H1 (cell line): ENCODE results near the gene SCAPER. TPM values are rescaled to one million over a fixed set of nuclear protein-coding genes. Genes with fewer than 3 reads are reported as not detected.

Experiments used
- CTCF ChIA-PET: fragments of 300-600 bp; sonication (Branson Sonifier 250); formaldehyde crosslinking; loops from one replicate; lab custom pipeline; 2021; ENCODE audit not compliant: partially characterized antibody; lab: Charles Lee
- POLR2A ChIA-PET: fragments of 300-600 bp; sonication (Branson Sonifier 250); formaldehyde crosslinking; loops from one replicate; lab custom pipeline; 2021; ENCODE audit warnings: inconsistent platforms; ENCODE audit not compliant: partially characterized antibody; lab: Charles Lee
- DNase-seq, 2 experiments: peaks; one replicate each; pipeline versions ENCODE4 v3.0.0 to v3.0.0-alpha.2; 2010 to 2022; ENCODE audit warnings: low spot score in 2 of 2, low read depth in 1 of 2, mixed read lengths in 1 of 2
- FAIRE-seq: peaks from 2 replicates; lab custom pipeline; 2011; peaks lifted over from hg19 to GRCh38; lab: Jason Lieb, UNC
- H2AFZ ChIP-seq: 2 replicates; pipeline ENCODE4 v1.8.1; 2012; ENCODE audit warnings: low read length, inconsistent platforms
- H2AK5ac ChIP-seq: 2 replicates; pipeline ENCODE4 v1.6.1; 2013; ENCODE audit warnings: low read depth, low read length
- H2BK120ac ChIP-seq: replicated peaks from 2 replicates; pipeline ENCODE3; 2013; ENCODE audit warnings: low read depth, low read length, inconsistent platforms
- H2BK12ac ChIP-seq: 2 replicates; pipeline ENCODE4 v1.6.1; 2013; ENCODE audit warnings: low read depth, low read length
- H2BK15ac ChIP-seq: 2 replicates; pipeline ENCODE4 v1.6.1; 2013; ENCODE audit warnings: low read length
- H2BK20ac ChIP-seq: 2 replicates; pipeline ENCODE4 v1.6.1; 2013; ENCODE audit warnings: low read length
- H2BK5ac ChIP-seq: 2 replicates; pipeline ENCODE4 v1.6.1; 2013; ENCODE audit warnings: low read depth, low read length
- H3K14ac ChIP-seq: 2 replicates; pipeline ENCODE4 v1.6.1; 2013; ENCODE audit warnings: inconsistent platforms; ENCODE audit not compliant: insufficient read length
- H3K18ac ChIP-seq: 2 replicates; pipeline ENCODE4 v1.6.1; 2013; ENCODE audit warnings: low read length; ENCODE audit errors: extremely low read depth
- H3K23ac ChIP-seq: 2 replicates; pipeline ENCODE4 v1.6.1; 2013; ENCODE audit warnings: inconsistent platforms; ENCODE audit not compliant: insufficient read length
- H3K23me2 ChIP-seq: 2 replicates; pipeline ENCODE4 v1.6.1; 2013; ENCODE audit warnings: low read depth, low read length
- H3K27ac ChIP-seq: 2 replicates; pipeline ENCODE4 v1.6.1; 2011; ENCODE audit warnings: low read depth, low read length, inconsistent platforms
- H3K27me3 ChIP-seq, 4 experiments: replicated peaks in 1 of 4; 1 replicate in 1 of 4; 2 replicates in 3 of 4; pipeline versions ENCODE4 v1.6.1 to v1.8.1; 2011 to 2013; ENCODE audit warnings: low read length in 3 of 4, mild to moderate bottlenecking in 3 of 4, inconsistent platforms in 2 of 4, mixed read lengths in 2 of 4, moderate library complexity in 1 of 4; ENCODE audit not compliant: control insufficient read depth in 3 of 4, insufficient read depth in 3 of 4; ENCODE audit errors: extremely low read depth in 1 of 4
- H3K36me3 ChIP-seq, 4 experiments: 2 replicates each; pipeline versions ENCODE4 v1.6.1 to v1.8.1; 2011 to 2013; ENCODE audit warnings: mild to moderate bottlenecking in 4 of 4, low read length in 3 of 4, moderate library complexity in 2 of 4, control low read depth in 1 of 4, inconsistent platforms in 1 of 4; ENCODE audit not compliant: insufficient read depth in 4 of 4, control insufficient read depth in 2 of 4
- H3K4ac ChIP-seq: replicated peaks from 2 replicates; pipeline ENCODE3; 2013; ENCODE audit warnings: low read length, low read depth, mixed read lengths, inconsistent platforms; ENCODE audit not compliant: insufficient read length
- H3K4me1 ChIP-seq, 4 experiments: replicated peaks in 1 of 4; 1 replicate in 1 of 4; 2 replicates in 3 of 4; pipeline versions ENCODE4 v1.6.1 to v1.8.1; 2011 to 2013; ENCODE audit warnings: low read length in 3 of 4, inconsistent platforms in 2 of 4, mixed read lengths in 1 of 4; ENCODE audit not compliant: insufficient read depth in 4 of 4, control insufficient read depth in 3 of 4
- H3K4me2 ChIP-seq, 2 experiments: 2 replicates each; pipeline versions ENCODE4 v1.6.1 to v1.8.1; 2011 to 2013; ENCODE audit warnings: low read depth in 2 of 2, low read length in 2 of 2, control low read depth in 1 of 2, inconsistent platforms in 1 of 2, mild to moderate bottlenecking in 1 of 2; ENCODE audit not compliant: insufficient read depth in 1 of 2
- H3K4me3 ChIP-seq, 4 experiments: fragments of 200-600, 300-600 bp in 1 of 4; sonication (generic), shearing (Covaris generic), sonication (Bioruptor Twin) in 1 of 4; 2 replicates each; pipeline versions ENCODE4 v1.5.1 to v1.8.1; 2011 to 2016; ENCODE audit warnings: low read length in 4 of 4, low read depth in 3 of 4, control low read depth in 2 of 4, inconsistent platforms in 2 of 4, mild to moderate bottlenecking in 2 of 4, mixed read lengths in 1 of 4, moderate library complexity in 1 of 4; ENCODE audit not compliant: insufficient read depth in 2 of 4; ENCODE audit errors: extremely low read depth in 1 of 4
- H3K56ac ChIP-seq: replicated peaks from 2 replicates; pipeline ENCODE3; 2013; ENCODE audit warnings: low read depth, mild to moderate bottlenecking, mixed read lengths, low read length, inconsistent platforms; ENCODE audit not compliant: insufficient read length
- H3K79me1 ChIP-seq: 2 replicates; pipeline ENCODE4 v1.6.1; 2013; ENCODE audit warnings: low read depth, low read length, control low read depth
- H3K79me2 ChIP-seq, 2 experiments: 2 replicates each; pipeline versions ENCODE4 v1.6.1 to v1.8.1; 2012 to 2013; ENCODE audit warnings: low read length in 2 of 2, mild to moderate bottlenecking in 2 of 2, inconsistent platforms in 1 of 2; ENCODE audit not compliant: insufficient read depth in 2 of 2, control insufficient read depth in 1 of 2
- H3K9ac ChIP-seq, 4 experiments: replicated peaks in 1 of 4; 1 replicate in 1 of 4; 2 replicates in 3 of 4; pipeline versions ENCODE4 v1.6.1 to v1.8.1; 2011 to 2013; ENCODE audit warnings: low read depth in 3 of 4, low read length in 3 of 4, control low read depth in 2 of 4, mild to moderate bottlenecking in 2 of 4, moderate library complexity in 2 of 4, inconsistent platforms in 1 of 4; ENCODE audit errors: extremely low read depth in 1 of 4
- H3K9me3 ChIP-seq, 2 experiments: 2 replicates each; pipeline versions ENCODE4 v1.6.1 to v1.8.1; 2012 to 2013; ENCODE audit warnings: mild to moderate bottlenecking in 2 of 2, moderate library complexity in 2 of 2, control low read depth in 1 of 2, inconsistent platforms in 1 of 2, low read depth in 1 of 2, low read length in 1 of 2, mixed read lengths in 1 of 2; ENCODE audit not compliant: insufficient read depth in 2 of 2
- H4K20me1 ChIP-seq, 2 experiments: replicated peaks in 1 of 2; 2 replicates each; pipeline versions ENCODE3 to v1.8.1; 2011 to 2013; ENCODE audit warnings: inconsistent platforms in 2 of 2, low read length in 2 of 2, mild to moderate bottlenecking in 1 of 2; ENCODE audit not compliant: insufficient read depth in 2 of 2, control insufficient read depth in 1 of 2
- H4K5ac ChIP-seq: 2 replicates; pipeline ENCODE4 v1.6.1; 2013; ENCODE audit warnings: low read length, low read depth, mixed read lengths, inconsistent platforms; ENCODE audit not compliant: insufficient read length
- H4K8ac ChIP-seq: 2 replicates; pipeline ENCODE4 v1.8.0; 2013; ENCODE audit warnings: mild to moderate bottlenecking, moderate library complexity, low read length, inconsistent platforms; ENCODE audit not compliant: insufficient read depth; ENCODE audit errors: extremely low read depth
- H4K91ac ChIP-seq: replicated peaks from 2 replicates; pipeline ENCODE3; 2013; ENCODE audit warnings: low read length, mixed read lengths, inconsistent platforms; ENCODE audit not compliant: insufficient read length
- ATF2 ChIP-seq: IDR thresholded peaks from 2 replicates; pipeline ENCODE4 v1.6.1; 2012; ENCODE audit warnings: low read length, inconsistent platforms
- ATF3 ChIP-seq: IDR thresholded peaks from 2 replicates; pipeline ENCODE4 v1.6.1; 2011; ENCODE audit warnings: low read depth, mild to moderate bottlenecking, low read length; ENCODE audit not compliant: insufficient read depth
- BRCA1 ChIP-seq: IDR thresholded peaks from 2 replicates; pipeline ENCODE4 v1.6.1; 2012; ENCODE audit warnings: low read depth, low read length, improper control_type of control experiment
- CHD1 ChIP-seq: IDR thresholded peaks from 2 replicates; pipeline ENCODE4 v1.6.1; 2012; ENCODE audit warnings: low read depth, low read length, improper control_type of control experiment
- CTBP2 ChIP-seq: IDR thresholded peaks from 2 replicates; pipeline ENCODE4 v1.7.0; 2011; ENCODE audit warnings: borderline replicate concordance, mild to moderate bottlenecking, moderate library complexity, mixed read lengths, low read length; ENCODE audit not compliant: insufficient read depth, insufficient read length
- EZH2 ChIP-seq: fragments of 200-600 bp; sonication (generic); IDR thresholded peaks from 2 replicates; pipeline ENCODE4 v1.7.1; 2012; ENCODE audit warnings: low read depth, mild to moderate bottlenecking, moderate library complexity, low read length, inconsistent platforms; ENCODE audit not compliant: severe bottlenecking
- KDM4A ChIP-seq: IDR thresholded peaks from one replicate; pipeline ENCODE4 v1.7.1; 2012; ENCODE audit warnings: low read depth, mild to moderate bottlenecking, moderate library complexity, low read length, inconsistent platforms; ENCODE audit not compliant: severe bottlenecking
- MAFK ChIP-seq: IDR thresholded peaks from 2 replicates; pipeline ENCODE4 v1.6.1; 2012; ENCODE audit warnings: low read depth, mild to moderate bottlenecking, improper control_type of control experiment, low read length
- POU5F1 ChIP-seq: IDR thresholded peaks from 2 replicates; pipeline ENCODE4 v1.6.1; 2011; ENCODE audit warnings: low read depth, mild to moderate bottlenecking, low read length, moderate library complexity
- SUZ12 ChIP-seq: fragments of 200-600 bp; sonication (generic); IDR thresholded peaks from 2 replicates; pipeline ENCODE4 v1.6.1; 2012; ENCODE audit warnings: mild to moderate bottlenecking, inconsistent platforms, low read length, moderate library complexity, mixed read lengths
- TEAD4 ChIP-seq: IDR thresholded peaks from 2 replicates; pipeline ENCODE4 v1.6.1; 2012; ENCODE audit warnings: low read depth, low read length, inconsistent platforms, mixed read lengths
- WGBS, 2 experiments: shearing (Covaris generic) in 1 of 2; methylation state at CpG; one replicate each; pipeline versions ENCODE4 v1.1.6 to v1.1.7; 2013 to 2015; ENCODE audit warnings: low lambda C conversion rate in 2 of 2, mixed read lengths in 2 of 2, inconsistent platforms in 1 of 2, low coverage in 1 of 2, missing lambda C conversion rate in 1 of 2; ENCODE audit not compliant: insufficient replicate concordance in 2 of 2, insufficient coverage in 1 of 2, insufficient read length in 1 of 2; ENCODE audit errors: extremely low coverage in 1 of 2, missing lambda C conversion rate in 1 of 2; 5-methylcytosine and 5-hydroxymethylcytosine counted together
- polyA plus RNA-seq, 7 experiments: library from polyadenylated mRNA; depleted of rRNA in 3 of 7; stranded (reverse) in 5 of 7; unstranded in 2 of 7; fragments of >200 nt in 5 of 7; fragments of 200-250 nt in 2 of 7; gene quantifications; 1 replicate in 5 of 7; 2 replicates in 1 of 7; 4 replicates in 1 of 7; pipeline versions ENCODE4 v1.2.1 to v1.2.3, GENCODE V29; 2011 to 2013; ENCODE audit warnings: missing spikeins in 2 of 7, mixed read lengths in 2 of 7
- total RNA-seq: library from RNA; stranded (reverse); fragmentation: NEBNext Ultra II Directional; extraction: Animal tissue kit (Norgen Biotek cat#: 25700); gene quantifications from 2 replicates; pipeline ENCODE4 v1.2.1, GENCODE V29; 2021

The SCAPER gene
- total and polyA plus RNA-seq, 2 of the 8 experiments (the other 6 are each of a cell fraction or from before 2014, with no cell fraction given), result 1.6 to 6.8 TPM

- no peak overlapping the region for H3K4me3 ChIP-seq
- H3K56ac ChIP-seq, result no peak overlapping the region
- no peaks in the 10 kb centered on the region for H4K20me1 ChIP-seq
- WGBS, 2 experiments, result 88% methylated on average over 5 of the region's 5 CpGs; no CpG with 5 or more reads in 1 of the 2 experiments
- no peak overlapping the region for H3K9ac ChIP-seq
- H2BK12ac ChIP-seq, result no peak overlapping the region
- no peak overlapping the region for H2BK20ac ChIP-seq
- ChIA-PET CTCF (no interaction called here), POLR2A (no interaction called here)
- no peak overlapping the region for H3K4me2 ChIP-seq
- H4K91ac ChIP-seq, result no peak overlapping the region
- H3K27me3 ChIP-seq, result no peaks in the 10 kb centered on the region
- H3K23ac ChIP-seq, result no peak overlapping the region
- no peaks in the 10 kb centered on the region for H3K79me2 ChIP-seq
- no peak overlapping the region for H3K18ac ChIP-seq
- no peaks in the 10 kb centered on the region for H3K23me2 ChIP-seq
- H2BK5ac ChIP-seq, result no peak overlapping the region
- no peak overlapping the region for H4K8ac ChIP-seq
- no peak overlapping the region for H2AFZ ChIP-seq
- no peak overlapping the region for H3K14ac ChIP-seq
- no peak overlapping the region for H3K4ac ChIP-seq
- H2BK15ac ChIP-seq, result no peak overlapping the region
- no peak overlapping the region for H3K27ac ChIP-seq
- DNase-seq (no peak), FAIRE-seq (no peak)
- H3K4me1 ChIP-seq, result no peaks in the 10 kb centered on the region
- no peak overlapping the region for H4K5ac ChIP-seq
- no peaks in the 10 kb centered on the region for H3K36me3 ChIP-seq
- no peaks in the 10 kb centered on the region for H3K79me1 ChIP-seq
- no peaks in the 10 kb centered on the region for H3K9me3 ChIP-seq
- no peak overlapping the region for H2AK5ac ChIP-seq
- H2BK120ac ChIP-seq, result no peak overlapping the region
- no peak for TF ChIP-seq BRCA1
- TF ChIP-seq ATF2, result no peak
- TF ChIP-seq CHD1, result no peak
- TF ChIP-seq MAFK, result no peak
- no peak for TF ChIP-seq KDM4A
- no peak for TF ChIP-seq CTBP2
- no peak for TF ChIP-seq SUZ12
- no peak for TF ChIP-seq TEAD4
- no peak for TF ChIP-seq EZH2
- TF ChIP-seq ATF3, result no peak
- TF ChIP-seq POU5F1, result no peak
These were observed 371.9 kb downstream of the SCAPER start for GRCh38 chr15:76533060-76533820.
